Neural cell (in vitro differentiated cells): Measurements from ENCODE around the gene ABCA4. TPM values are rescaled to one million over a fixed set of nuclear protein-coding genes. Genes with fewer than 3 reads are reported as not detected.

ENCODE experiments used
- H2AFZ ChIP-seq: fragments of 200-600, 300-800 bp; sonication (generic), shearing (Covaris generic); 2 replicates; pipeline ENCODE4 v1.6.0; 2014; ENCODE audit warnings: low read depth, mild to moderate bottlenecking, antibody characterized with exemption, low read length, moderate library complexity
- H3F3A ChIP-seq: fragments of 200-600 bp; shearing (Covaris generic); 2 replicates; pipeline ENCODE4 v1.6.1; 2016; ENCODE audit warnings: mild to moderate bottlenecking, moderate library complexity, mixed read lengths, antibody characterized with exemption, low read length; ENCODE audit not compliant: insufficient read depth, poor library complexity, severe bottlenecking
- H3K27ac ChIP-seq: fragments of 200-600, 300-800 bp; sonication (generic), shearing (Covaris generic); 2 replicates; pipeline ENCODE4 v1.5.1; 2014; ENCODE audit warnings: mild to moderate bottlenecking, low read length, moderate library complexity
- H3K27me3 ChIP-seq: fragments of 300-800, 200-600 bp; sonication (generic), shearing (Covaris generic); 2 replicates; pipeline ENCODE4 v1.6.0; 2014; ENCODE audit warnings: mild to moderate bottlenecking, low read depth, low read length, moderate library complexity; ENCODE audit not compliant: insufficient read depth
- H3K36me3 ChIP-seq: fragments of 300-800, 200-600 bp; sonication (generic), shearing (Covaris generic); 2 replicates; pipeline ENCODE4 v1.5.1; 2014; ENCODE audit warnings: mild to moderate bottlenecking, antibody characterized with exemption, low read length, moderate library complexity; ENCODE audit not compliant: insufficient read depth
- H3K4me2 ChIP-seq: fragments of 300-800, 200-600 bp; sonication (generic), shearing (Covaris generic); 2 replicates; pipeline ENCODE4 v1.6.0; 2014; ENCODE audit warnings: mild to moderate bottlenecking, low read length
- H3K4me3 ChIP-seq: fragments of 300-800, 200-600 bp; sonication (generic), shearing (Covaris generic); 2 replicates; pipeline ENCODE4 v1.5.1; 2014; ENCODE audit warnings: mild to moderate bottlenecking, low read length, moderate library complexity
- H3K79me2 ChIP-seq: fragments of 200-600 bp; shearing (Covaris generic); replicated peaks from 2 replicates; pipeline ENCODE4 v1.6.0; 2014; ENCODE audit warnings: mild to moderate bottlenecking, low read length, moderate library complexity; ENCODE audit not compliant: insufficient read depth
- H3K9ac ChIP-seq: fragments of 300-800, 200-600 bp; sonication (generic), shearing (Covaris generic); 2 replicates; pipeline ENCODE4 v1.6.1; 2016; ENCODE audit warnings: mild to moderate bottlenecking, low read length, mixed read lengths
- H3K9me2 ChIP-seq: fragments of 200-600 bp; shearing (Covaris generic); 2 replicates; pipeline ENCODE4 v1.6.1; 2016; ENCODE audit warnings: mild to moderate bottlenecking, low read length, mixed read lengths; ENCODE audit not compliant: insufficient read depth
- H3K9me3 ChIP-seq: fragments of 200-600, 300-800 bp; sonication (generic), shearing (Covaris generic); 2 replicates; pipeline ENCODE4 v1.6.1; 2016; ENCODE audit warnings: mild to moderate bottlenecking, mixed run types, low read length, moderate library complexity, mixed read lengths
- H4K20me1 ChIP-seq: fragments of 200-600 bp; shearing (Covaris generic); 2 replicates; pipeline ENCODE4 v1.6.1; 2016; ENCODE audit warnings: mild to moderate bottlenecking, mixed run types; ENCODE audit not compliant: insufficient read depth
- EP300 ChIP-seq: fragments of 450-650 bp; conservative IDR thresholded peaks from 2 replicates; pipeline ENCODE4 v1.6.1; 2014; ENCODE audit warnings: antibody characterized with exemption, mild to moderate bottlenecking, moderate library complexity; ENCODE audit not compliant: poor library complexity, severe bottlenecking
- EZH2 ChIP-seq: fragments of 200-600, 300-800 bp; shearing (Covaris generic), sonication (generic); IDR thresholded peaks from 2 replicates; pipeline ENCODE4 v1.6.1; 2014; ENCODE audit warnings: antibody characterized with exemption, low read length, borderline replicate concordance, mild to moderate bottlenecking; ENCODE audit not compliant: insufficient read depth, poor library complexity, severe bottlenecking
- MXI1 ChIP-seq: fragments of 450-650 bp; conservative IDR thresholded peaks from 2 replicates; pipeline ENCODE4 v1.6.1; 2014; ENCODE audit warnings: antibody characterized with exemption, mild to moderate bottlenecking; ENCODE audit not compliant: poor library complexity, severe bottlenecking
- POLR2AphosphoS5 ChIP-seq: IDR thresholded peaks from 2 replicates; pipeline ENCODE4 v1.6.1; 2012
- RAD21 ChIP-seq: fragments of 450-650 bp; conservative IDR thresholded peaks from 2 replicates; pipeline ENCODE4 v1.6.1; 2014; ENCODE audit warnings: antibody characterized with exemption, mild to moderate bottlenecking, moderate library complexity
- REST ChIP-seq: IDR thresholded peaks from 2 replicates; pipeline ENCODE4 v1.6.1; 2012; ENCODE audit warnings: borderline replicate concordance
- SMC3 ChIP-seq: fragments of 450-650 bp; conservative IDR thresholded peaks from 2 replicates; pipeline ENCODE4 v1.6.1; 2014; ENCODE audit warnings: antibody characterized with exemption, mild to moderate bottlenecking, moderate library complexity; ENCODE audit not compliant: poor library complexity
- TAF1 ChIP-seq: IDR thresholded peaks from 2 replicates; pipeline ENCODE4 v1.6.1; 2012; ENCODE audit warnings: low read depth
- polyA plus RNA-seq: library from polyadenylated mRNA; depleted of rRNA; stranded (reverse); fragments of >200 nt; gene quantifications from 2 replicates; pipeline ENCODE4 v1.2.3, GENCODE V29; 2014
- TF ChIP-seq, protein P1 (sequence below): fragments of 450-650 bp; IDR thresholded peaks from 2 replicates; pipeline ENCODE4 v1.5.1; 2014; ENCODE audit warnings: antibody characterized with exemption, mild to moderate bottlenecking, moderate library complexity; ENCODE audit not compliant: poor library complexity, severe bottlenecking

Gene ABCA4
- polyA plus RNA-seq, 1 donor from 2014 or later, result not detected

DNA sequence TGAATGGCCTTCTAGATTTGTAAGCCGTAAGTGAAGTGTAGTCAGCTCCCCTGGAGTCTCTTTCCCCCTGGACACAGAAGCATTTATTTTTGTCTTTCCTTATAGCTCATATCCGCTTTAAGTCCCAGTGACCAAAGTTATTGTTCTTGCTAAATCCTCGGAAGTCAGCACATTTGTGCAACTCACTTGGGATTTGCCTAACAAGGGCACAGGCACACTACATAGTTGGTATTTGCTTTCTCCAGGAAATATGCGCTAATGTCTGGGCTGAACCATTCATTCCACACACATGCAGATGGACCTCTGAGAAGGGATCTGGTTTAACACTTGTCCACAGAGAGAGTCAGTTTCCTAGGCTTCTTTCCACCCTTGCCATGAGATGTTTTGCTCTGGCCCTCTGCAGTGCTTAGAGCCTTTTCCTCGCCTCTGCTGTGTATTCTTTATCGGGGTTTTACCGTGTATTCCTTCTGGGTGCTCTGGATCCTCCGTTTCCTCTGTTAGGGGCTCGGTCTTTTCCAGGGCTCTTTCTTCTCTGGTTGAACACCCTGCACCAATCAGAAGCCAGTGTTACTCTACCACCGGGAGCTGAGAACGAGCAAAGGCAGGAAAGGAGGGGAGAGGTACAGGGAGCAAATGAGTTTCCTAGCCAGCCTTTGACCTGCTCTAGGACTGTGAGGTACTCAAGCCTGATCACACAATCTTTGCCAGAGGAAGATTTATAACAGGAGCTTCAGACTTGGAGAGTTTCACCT, 72.4 kb downstream of the ABCA4 start:
- no peak overlapping the region for H3K4me2 ChIP-seq
- no peak overlapping the region for H3K27ac ChIP-seq
- H3K9ac ChIP-seq, result no peak overlapping the region

DNA sequence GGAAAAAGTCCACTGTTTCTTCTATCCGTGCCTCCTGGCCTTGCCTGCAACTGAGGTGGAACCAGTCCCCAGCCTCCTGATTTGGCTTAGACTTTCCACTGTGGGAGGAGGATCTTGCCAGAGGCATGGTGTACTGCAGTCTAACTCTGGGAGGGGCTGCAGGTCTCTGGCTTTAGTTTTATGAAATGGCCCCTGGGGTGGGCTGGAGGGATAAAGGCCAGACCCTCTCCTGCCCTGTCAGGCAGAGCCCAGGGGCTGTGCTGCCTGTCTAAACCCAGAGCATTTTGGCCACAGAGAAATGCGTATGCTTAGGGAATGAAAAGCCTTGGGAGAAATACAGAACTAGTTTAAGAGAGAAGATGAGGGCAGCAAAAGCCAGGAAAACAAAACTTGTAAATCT, 73.0 kb downstream of the ABCA4 start:
- Histone ChIP-seq H4K20me1 (no peaks in the 10 kb centered on the region), H3K79me2 (no peaks in the 10 kb centered on the region), H3K36me3 (no peaks in the 10 kb centered on the region), H3K27ac (no peak overlapping the region), H3K27me3 (no peaks in the 10 kb centered on the region), H3F3A (no peaks in the 10 kb centered on the region), H3K4me2 (no peak overlapping the region), H3K4me3 (no peak overlapping the region), H3K9me3 (no peaks in the 10 kb centered on the region), H3K9ac (no peak overlapping the region), H2AFZ (no peak overlapping the region), H3K9me2 (no peaks in the 10 kb centered on the region)
- TF ChIP-seq TAF1 (no peak), SMC3 (no peak), EZH2 (no peak), MXI1 (no peak), REST (no peak), POLR2AphosphoS5 (no peak)
- TF ChIP-seq, protein P1, sequence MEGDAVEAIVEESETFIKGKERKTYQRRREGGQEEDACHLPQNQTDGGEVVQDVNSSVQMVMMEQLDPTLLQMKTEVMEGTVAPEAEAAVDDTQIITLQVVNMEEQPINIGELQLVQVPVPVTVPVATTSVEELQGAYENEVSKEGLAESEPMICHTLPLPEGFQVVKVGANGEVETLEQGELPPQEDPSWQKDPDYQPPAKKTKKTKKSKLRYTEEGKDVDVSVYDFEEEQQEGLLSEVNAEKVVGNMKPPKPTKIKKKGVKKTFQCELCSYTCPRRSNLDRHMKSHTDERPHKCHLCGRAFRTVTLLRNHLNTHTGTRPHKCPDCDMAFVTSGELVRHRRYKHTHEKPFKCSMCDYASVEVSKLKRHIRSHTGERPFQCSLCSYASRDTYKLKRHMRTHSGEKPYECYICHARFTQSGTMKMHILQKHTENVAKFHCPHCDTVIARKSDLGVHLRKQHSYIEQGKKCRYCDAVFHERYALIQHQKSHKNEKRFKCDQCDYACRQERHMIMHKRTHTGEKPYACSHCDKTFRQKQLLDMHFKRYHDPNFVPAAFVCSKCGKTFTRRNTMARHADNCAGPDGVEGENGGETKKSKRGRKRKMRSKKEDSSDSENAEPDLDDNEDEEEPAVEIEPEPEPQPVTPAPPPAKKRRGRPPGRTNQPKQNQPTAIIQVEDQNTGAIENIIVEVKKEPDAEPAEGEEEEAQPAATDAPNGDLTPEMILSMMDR, result no peak

More for the DNA sequence above, 72.4 kb downstream of the ABCA4 start:
- Histone ChIP-seq H4K20me1 (no peaks in the 10 kb centered on the region), H3K27me3 (no peaks in the 10 kb centered on the region), H3K9me2 (no peaks in the 10 kb centered on the region), H3K9me3 (no peaks in the 10 kb centered on the region), H3F3A (no peaks in the 10 kb centered on the region), H3K36me3 (no peaks in the 10 kb centered on the region), H2AFZ (no peak overlapping the region), H3K4me3 (no peak overlapping the region), H3K79me2 (no peaks in the 10 kb centered on the region)
- TF ChIP-seq REST (no peak), MXI1 (no peak), POLR2AphosphoS5 (no peak), SMC3 (no peak), RAD21 (no peak), EP300 (no peak), EZH2 (no peak), TAF1 (no peak)
- TF ChIP-seq, protein P1, result no peak
